Measurements from ENCODE around the gene TXNDC15. TPM values are rescaled to one million over a fixed set of nuclear protein-coding genes. Genes with fewer than 3 reads are reported as not detected.
"Not testable (repeated sequence)": the region's sequence is repeated elsewhere in the genome, so short reads cannot be mapped to it uniquely, and the experiment has no call there.

Gene TXNDC15
- total RNA-seq (2014; rRNA removed; shearing (Covaris generic)) = 109 and 130 TPM in 2 replicates

DNA sequence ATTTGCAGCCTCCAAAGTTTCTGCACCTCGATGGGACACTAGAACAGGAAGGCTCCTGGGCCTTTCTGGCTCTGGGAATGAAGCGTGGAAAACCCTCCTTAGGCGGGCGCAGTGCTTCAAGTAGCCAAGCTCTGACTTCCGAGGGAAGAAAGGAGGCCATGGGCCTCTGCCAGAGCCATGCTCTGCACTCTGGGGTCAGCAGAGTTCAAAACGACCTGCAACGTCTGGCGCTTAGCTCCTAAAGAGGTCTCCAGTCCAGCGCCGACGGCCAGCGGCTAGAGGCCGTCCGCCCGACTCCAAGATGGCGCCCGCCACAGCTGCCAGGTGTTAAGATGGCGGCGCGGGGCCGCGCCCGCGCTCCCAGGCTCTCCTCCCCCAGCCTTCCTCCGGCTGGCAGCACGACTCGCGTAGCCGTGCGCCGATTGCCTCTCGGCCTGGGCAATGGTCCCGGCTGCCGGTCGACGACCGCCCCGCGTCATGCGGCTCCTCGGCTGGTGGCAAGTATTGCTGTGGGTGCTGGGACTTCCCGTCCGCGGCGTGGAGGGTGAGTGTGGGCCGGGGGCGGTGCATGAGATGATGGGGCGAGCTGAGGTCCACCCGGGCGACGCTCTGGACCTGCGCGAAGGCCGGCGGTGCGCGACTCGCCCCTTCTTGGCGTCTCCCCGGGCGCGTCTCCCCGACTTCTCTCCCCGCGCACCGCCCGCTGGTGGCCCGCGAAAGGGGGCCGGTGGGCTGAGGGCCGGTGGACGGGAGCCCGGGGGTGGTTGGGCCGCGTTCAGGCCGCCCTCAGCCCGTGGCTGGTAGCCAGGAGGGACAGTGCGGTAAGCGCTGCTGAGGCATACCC lies at the start of gene TXNDC15:
TXNDC15 (plus strand) TSS at position 385 of the 844 bp plus-strand sequence; CDS start at position 442, 57 bp downstream.
- DNase-seq (ENCODE audit: low spot score) = peak; percentile 78

DNA sequence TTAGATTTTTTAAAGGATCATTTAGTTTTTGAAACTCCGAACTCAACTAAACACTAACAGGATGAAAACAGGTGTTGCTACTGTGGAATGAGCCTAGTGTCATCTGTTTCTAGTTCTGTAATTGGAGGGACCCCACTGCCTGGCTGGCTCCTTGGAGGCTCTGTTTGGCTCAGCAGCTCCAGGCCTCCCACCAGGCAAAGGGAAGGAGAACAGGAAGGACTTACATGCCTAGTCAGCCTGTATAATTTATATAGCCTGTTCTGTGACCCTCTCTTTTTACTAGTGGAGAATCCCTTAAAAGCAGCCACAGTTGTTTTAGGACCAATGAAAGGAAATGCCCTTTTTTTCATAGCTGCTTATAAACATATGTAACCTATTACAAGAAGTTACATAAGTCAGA lies 49.5 kb upstream of the TXNDC15 start:
- DNase-seq (ENCODE audit: low spot score) = no peak

DNA sequence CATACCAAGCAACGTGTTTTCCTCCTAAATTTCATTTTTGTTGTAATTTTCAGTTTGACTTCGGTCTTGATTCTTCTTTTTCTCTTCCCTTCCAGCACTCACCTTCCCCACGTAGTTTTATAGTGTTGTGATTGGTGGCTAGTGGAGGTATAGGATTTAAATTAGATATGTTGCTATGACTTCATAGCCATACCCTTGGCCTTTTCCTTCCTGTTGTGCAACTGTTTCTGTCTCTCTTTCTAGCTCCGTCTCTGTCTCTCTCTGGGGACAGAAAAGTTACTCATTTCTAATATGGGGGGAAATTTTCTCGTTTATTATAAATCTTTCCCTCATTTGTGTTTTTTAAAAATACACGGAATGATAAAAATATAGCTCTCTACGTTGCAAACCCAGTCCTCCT lies 49.0 kb upstream of the TXNDC15 start:
- DNase-seq (ENCODE audit: low spot score) = no peak

GRCh38 chr5:134833340-134834032 lies 40.7 kb upstream of the TXNDC15 start:
- no peak for DNase-seq (ENCODE audit: low spot score)

- DNase-seq (ENCODE audit: low spot score) = no peak
These were observed 38.5 kb upstream of the TXNDC15 start for GRCh38 chr5:134835623-134836022.

GRCh38 chr5:134837530-134838181 lies 36.5 kb upstream of the TXNDC15 start:
- DNase-seq (ENCODE audit: low spot score) = no peak

DNA sequence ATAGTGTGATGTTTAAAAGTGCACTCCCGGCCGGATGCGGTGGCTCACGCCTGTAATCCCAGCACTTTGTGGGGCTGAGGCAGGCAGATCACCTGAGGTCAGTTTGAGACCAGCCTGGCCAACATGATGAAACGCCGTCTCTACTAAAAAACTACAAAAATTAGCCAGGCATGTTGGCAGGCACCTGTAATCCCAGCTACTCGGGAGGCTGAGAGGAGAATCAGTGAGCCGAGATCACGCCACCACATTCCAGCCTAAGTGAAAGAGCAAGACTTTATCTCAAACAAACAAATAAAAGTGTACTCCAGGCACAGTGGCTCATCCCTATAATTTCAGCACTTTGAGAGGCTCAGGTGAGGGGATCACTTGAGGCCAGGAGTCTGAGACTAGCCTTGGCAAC lies 35.8 kb upstream of the TXNDC15 start:
- not testable (repeated sequence) for DNase-seq (ENCODE audit: low spot score)

- DNase-seq (ENCODE audit: low spot score) = no peak
These were observed 33.4 kb upstream of the TXNDC15 start for GRCh38 chr5:134840811-134841210.

DNA sequence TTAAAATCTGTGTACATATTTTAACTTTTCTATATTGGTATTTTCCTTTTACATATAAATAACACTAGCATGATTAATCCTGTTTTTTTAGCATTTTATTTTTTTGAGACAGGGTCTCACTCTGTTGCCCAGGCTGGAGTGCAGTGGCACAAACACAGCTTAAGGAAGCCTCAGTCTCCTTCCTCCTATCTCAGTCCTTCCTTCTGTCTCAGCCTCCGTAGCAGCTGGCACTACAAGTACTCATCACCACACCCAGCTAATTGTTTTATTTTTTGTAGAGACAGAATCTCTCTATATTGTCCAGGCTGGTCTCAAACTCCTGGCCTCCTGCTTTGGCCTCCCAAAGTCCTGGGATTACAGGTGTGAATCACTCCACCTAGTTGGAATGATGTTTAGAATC lies 29.9 kb upstream of the TXNDC15 start:
- no peak for DNase-seq (ENCODE audit: low spot score)

DNA sequence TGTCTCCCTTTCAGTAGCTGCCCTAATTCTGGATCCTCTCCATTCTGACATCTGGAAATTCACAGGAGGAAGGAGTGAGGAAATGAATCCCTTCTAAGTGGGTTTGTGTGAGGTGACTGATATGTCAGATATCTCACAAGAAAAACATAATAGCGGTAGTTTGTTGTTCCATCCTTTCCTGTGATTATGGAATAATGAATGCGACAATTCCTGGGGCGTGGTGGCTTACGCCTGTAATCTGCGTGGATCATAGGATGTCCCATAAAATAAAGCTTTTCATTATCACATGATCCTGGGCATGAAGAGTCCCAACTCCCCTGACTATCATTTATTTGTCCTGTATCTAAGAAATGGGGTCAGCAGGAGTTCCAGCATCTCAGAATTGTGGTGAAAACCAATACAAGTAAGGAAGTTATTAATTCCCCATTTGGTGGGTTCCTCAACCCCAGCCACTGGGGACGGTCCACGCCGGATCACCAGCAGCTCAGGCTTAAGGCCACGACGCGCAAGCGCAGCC lies 28.8 kb upstream of the TXNDC15 start:
- DNase-seq (ENCODE audit: low spot score) = no peak

GRCh38 chr5:134845852-134846640 lies 28.1 kb upstream of the TXNDC15 start, which contains the start of gene C5orf24:
TSS of gene C5orf24 (plus strand) at chr5:134845968. CDS start at chr5:134854901, 8,933 bp downstream.
- DNase-seq (ENCODE audit: low spot score) = peak; percentile 87

GRCh38 chr5:134846641-134846960 lies 27.6 kb upstream of the TXNDC15 start:
- DNase-seq (ENCODE audit: low spot score) = no peak

GRCh38 chr5:134849434-134849933 lies 24.7 kb upstream of the TXNDC15 start:
- not testable (repeated sequence) for DNase-seq (ENCODE audit: low spot score)

DNA sequence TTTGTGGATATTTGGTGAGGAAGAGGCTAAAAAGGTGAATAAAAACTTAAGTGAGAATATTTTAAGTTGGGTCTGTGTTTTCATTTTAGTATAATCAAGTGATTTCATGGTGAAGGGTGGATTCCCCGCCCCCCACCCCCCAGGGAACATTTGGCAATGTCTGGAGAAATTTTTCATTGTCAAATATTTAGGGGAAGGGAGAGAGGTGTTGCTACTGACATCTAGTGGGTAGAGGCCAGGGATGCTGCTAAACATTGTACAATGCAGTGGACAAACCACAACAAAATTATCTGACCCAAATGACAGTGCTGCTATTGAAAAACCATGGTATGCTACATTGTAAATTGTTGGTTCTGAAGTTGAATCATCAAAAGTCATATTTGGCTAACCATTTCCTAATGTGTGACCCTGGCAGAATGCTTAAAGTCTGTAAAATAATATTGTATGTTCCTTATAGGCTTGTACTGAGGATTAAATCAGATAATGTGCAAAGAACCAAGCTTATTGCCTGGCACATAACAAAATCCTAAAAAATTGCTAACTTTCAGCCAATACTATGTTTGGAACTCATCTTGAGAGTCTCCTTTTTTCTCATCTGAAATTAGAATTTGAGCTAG lies 22.8 kb upstream of the TXNDC15 start:
- DNase-seq (ENCODE audit: low spot score) = peak; percentile 63

DNA sequence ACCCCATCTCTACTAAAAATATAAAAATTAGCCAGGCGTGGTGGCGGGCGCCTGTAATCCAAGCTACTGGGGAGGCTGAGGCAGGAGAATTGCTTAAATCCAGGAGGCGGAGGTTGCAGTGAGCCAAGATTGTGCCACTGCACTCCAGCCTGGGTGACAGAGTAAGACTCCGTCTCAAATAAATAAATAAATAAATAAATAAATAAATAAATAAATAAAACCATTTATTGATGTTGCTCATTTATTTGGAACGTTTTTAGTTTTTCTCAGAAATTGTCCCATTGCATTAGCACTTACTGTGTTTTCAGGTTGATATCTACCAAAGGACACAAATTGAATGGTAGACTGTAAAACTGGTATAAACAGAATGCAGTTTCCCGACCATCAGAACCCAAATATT lies 17.7 kb upstream of the TXNDC15 start:
- not testable (repeated sequence) for DNase-seq (ENCODE audit: low spot score)

GRCh38 chr5:134857401-134857800 lies 16.8 kb upstream of the TXNDC15 start:
- no peak for DNase-seq (ENCODE audit: low spot score)

DNA sequence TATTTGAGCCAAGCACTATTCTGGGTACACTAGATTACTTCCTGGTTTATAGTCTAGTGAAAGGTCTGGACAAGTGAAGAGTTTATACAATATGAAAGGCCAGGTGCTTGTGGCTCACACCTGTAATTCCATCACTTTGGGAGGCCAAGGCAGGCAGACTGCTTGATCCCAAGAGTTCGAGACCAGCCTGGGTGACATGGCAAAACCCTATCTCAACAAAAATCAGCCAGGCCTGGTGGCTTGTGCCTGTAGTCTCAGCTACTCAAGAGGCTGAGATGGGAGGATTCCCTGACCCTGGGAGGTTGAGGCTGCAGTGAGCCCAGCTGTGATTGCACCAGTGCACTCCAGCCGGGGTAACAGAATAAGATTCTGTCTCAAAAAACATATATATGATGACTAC lies 9.5 kb upstream of the TXNDC15 start:
- no peak for DNase-seq (ENCODE audit: low spot score)

DNA sequence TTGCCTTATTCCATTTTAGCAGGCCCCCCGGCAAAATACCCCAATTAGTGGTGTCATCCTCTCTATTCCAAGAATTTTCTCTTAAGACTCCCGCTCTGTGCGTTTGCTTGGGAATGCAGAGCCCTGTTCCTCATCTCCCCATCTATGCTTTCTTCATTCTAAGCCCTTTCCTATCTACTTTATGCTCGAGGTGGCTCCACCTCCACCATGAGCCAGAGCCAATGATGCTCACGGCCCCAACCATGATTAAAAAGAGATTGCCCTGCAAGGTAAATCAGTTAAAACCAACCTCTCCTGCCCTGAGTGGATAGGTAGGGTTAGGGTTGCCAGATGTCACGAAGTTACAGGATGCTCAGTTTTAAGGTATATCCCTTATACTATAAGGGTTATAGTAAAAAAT lies 677 bp upstream of the TXNDC15 start:
- DNase-seq (ENCODE audit: low spot score) = no peak

DNA sequence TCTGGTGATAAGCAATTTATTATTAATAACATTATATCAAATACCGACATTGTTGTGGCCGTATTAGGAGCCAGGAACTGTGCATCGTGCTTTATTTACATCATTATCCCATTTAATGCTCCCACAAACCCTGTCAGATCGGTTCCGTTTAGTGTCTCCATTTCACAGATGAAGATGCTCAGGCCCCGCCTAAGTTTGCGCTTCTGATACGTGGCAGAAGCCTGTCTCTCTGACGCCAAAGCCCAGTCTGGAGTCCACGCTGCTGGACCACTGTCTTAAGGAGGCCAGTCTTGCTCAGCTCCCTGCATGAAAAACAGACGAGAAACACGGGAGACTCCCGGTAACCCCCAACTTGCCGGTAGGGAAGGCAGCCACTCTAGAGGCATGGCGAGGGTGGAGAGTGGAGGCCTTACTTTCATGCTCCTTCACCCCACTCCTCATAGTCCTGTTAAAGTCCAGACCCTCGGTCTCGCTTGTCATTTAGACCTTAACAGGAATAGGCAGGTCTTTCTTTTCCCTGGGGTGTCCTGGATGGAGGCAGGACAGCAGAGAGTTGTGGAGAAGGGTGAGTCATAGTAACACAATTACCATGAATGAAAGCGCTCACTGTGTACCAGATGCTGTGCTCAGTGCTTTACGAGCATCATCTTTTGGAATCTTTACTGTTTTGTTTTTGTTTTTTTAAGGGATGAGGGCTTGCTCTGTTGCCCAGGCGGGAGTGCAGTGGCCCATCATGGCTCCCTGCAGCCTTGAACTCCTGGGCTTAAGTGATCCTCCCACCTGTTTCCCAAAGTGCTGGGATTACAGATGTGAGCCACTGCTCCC lies 872 bp downstream of the TXNDC15 start:
- peak; percentile 72 for DNase-seq (ENCODE audit: low spot score)

GRCh38 chr5:134877159-134877558 lies 3.0 kb downstream of the TXNDC15 start:
- no peak for DNase-seq (ENCODE audit: low spot score)

Measured in A172 (cell line).